ENCODE results near the gene SEPTIN11.

SEPTIN11 gene

GRCh38 chr4:76977736-76978350 is 28.3 kb downstream of the SEPTIN11 start:
- no peak for DNase-seq (ENCODE audit: low read depth in 1 of 2, low spot score in 1 of 2)

- no peak for DNase-seq (ENCODE audit: low read depth in 1 of 2, low spot score in 1 of 2)
Observed at GRCh38 chr4:76979236-76979635, 29.7 kb downstream of the SEPTIN11 start.

- no peak for DNase-seq (ENCODE audit: low read depth in 1 of 2, low spot score in 1 of 2)
Observed at GRCh38 chr4:76980261-76980660, 30.7 kb downstream of the SEPTIN11 start.

- no peak for DNase-seq (ENCODE audit: low read depth in 1 of 2, low spot score in 1 of 2)
Observed at GRCh38 chr4:76981644-76982043, 32.1 kb downstream of the SEPTIN11 start.

GRCh38 chr4:76982638-76983584 is 33.4 kb downstream of the SEPTIN11 start:
- no peak for DNase-seq (ENCODE audit: low read depth in 1 of 2, low spot score in 1 of 2)

GRCh38 chr4:76984127-76984526 is 34.6 kb downstream of the SEPTIN11 start:
- DNase-seq (ENCODE audit: low read depth in 1 of 2, low spot score in 1 of 2): no peak

- no peak for DNase-seq (ENCODE audit: low read depth in 1 of 2, low spot score in 1 of 2)
Observed at GRCh38 chr4:76984788-76985211, 35.2 kb downstream of the SEPTIN11 start.

- no peak for DNase-seq (ENCODE audit: low read depth in 1 of 2, low spot score in 1 of 2)
Observed at GRCh38 chr4:76987153-76987591, 37.6 kb downstream of the SEPTIN11 start.

GRCh38 chr4:76987685-76988084 is 38.1 kb downstream of the SEPTIN11 start:
- no peak for DNase-seq (ENCODE audit: low read depth in 1 of 2, low spot score in 1 of 2)

GRCh38 chr4:76989391-76990061 is 40.0 kb downstream of the SEPTIN11 start:
- DNase-seq (ENCODE audit: low read depth in 1 of 2, low spot score in 1 of 2): peak; percentile 17 to 24

GRCh38 chr4:76990288-76991080 is 40.9 kb downstream of the SEPTIN11 start:
- no peak for DNase-seq (ENCODE audit: low read depth in 1 of 2, low spot score in 1 of 2)

- no peak for DNase-seq (ENCODE audit: low read depth in 1 of 2, low spot score in 1 of 2)
Observed at GRCh38 chr4:76991161-76991660, 41.7 kb downstream of the SEPTIN11 start.

- DNase-seq (ENCODE audit: low read depth in 1 of 2, low spot score in 1 of 2): peak; percentile 7 to 21
Observed at GRCh38 chr4:76993787-76994641, 44.5 kb downstream of the SEPTIN11 start.

GRCh38 chr4:76995776-76996175 is 46.2 kb downstream of the SEPTIN11 start:
- no peak for DNase-seq (ENCODE audit: low read depth in 1 of 2, low spot score in 1 of 2)

- no peak for DNase-seq (ENCODE audit: low read depth in 1 of 2, low spot score in 1 of 2)
Observed at GRCh38 chr4:76996445-76996844, 46.9 kb downstream of the SEPTIN11 start.

- no peak for DNase-seq (ENCODE audit: low read depth in 1 of 2, low spot score in 1 of 2)
Observed at GRCh38 chr4:76997077-76997476, 47.5 kb downstream of the SEPTIN11 start.

GRCh38 chr4:76997532-76997931 is 48.0 kb downstream of the SEPTIN11 start:
- DNase-seq (ENCODE audit: low read depth in 1 of 2, low spot score in 1 of 2): no peak

- no peak for DNase-seq (ENCODE audit: low read depth in 1 of 2, low spot score in 1 of 2)
Observed at GRCh38 chr4:76998251-76998901, 48.8 kb downstream of the SEPTIN11 start.
